ENCODE measurements around the gene PATE1.
"Not testable (repeated sequence)": the region's sequence is repeated elsewhere in the genome, so short reads cannot be mapped to it uniquely, and the experiment has no call there.

Gene PATE1, protein sequence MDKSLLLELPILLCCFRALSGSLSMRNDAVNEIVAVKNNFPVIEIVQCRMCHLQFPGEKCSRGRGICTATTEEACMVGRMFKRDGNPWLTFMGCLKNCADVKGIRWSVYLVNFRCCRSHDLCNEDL

GRCh38 chr11:125745979-125746378 lies at the start of gene PATE1:
Gene PATE1, plus strand, starts transcription at chr11:125746279. Its CDS starts 26 bp downstream, at chr11:125746305.
- no peak for DNase-seq

- DNase-seq: no peak
Observed at GRCh38 chr11:125701018-125701610, 45.0 kb upstream of the PATE1 start.

GRCh38 chr11:125701858-125702621 lies 44.0 kb upstream of the PATE1 start:
- DNase-seq: no peak

DNA sequence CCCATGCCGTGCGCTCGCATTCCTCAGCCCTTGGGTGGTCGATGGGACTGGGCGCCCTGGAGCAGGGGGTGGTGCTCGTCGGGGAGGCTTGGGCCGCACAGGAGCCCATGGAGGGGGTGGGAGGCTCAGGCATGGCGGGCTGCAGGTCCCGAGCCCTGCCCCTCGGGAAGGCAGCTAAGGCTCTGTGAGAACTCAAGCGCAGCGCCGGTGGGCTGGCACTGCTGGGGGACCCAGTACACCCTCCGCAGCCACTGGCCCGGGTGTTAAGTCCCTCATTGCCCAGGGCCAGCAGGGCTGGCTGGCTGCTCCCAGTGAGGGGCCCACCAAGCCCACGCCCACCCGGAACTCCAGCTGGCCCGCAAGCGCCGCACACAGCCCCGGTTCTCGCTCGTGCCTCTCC lies 41.4 kb upstream of the PATE1 start:
- not testable (repeated sequence) for DNase-seq

GRCh38 chr11:125720781-125721180 lies 25.3 kb upstream of the PATE1 start:
- DNase-seq: no peak

GRCh38 chr11:125724125-125724524 lies 22.0 kb upstream of the PATE1 start:
- no peak for DNase-seq

DNA sequence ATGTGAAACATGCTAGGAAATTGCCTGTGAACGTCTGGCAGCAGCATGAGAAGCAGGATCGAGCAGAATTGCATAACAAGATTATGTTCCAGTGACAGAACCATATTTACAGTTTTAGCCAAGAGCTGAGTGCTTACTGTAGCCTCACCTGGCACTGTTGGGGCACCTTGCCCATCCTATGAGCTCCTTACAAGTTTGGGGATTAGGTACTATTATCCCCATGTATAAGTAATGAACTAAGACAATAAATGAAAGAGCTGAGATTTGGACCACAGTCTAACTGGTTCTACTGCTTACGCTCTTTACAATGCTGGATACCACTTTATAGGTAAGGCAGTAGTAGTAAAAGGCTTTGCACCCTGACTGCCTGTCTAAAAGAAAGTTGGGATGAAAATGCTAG lies 17.1 kb upstream of the PATE1 start:
- no peak for DNase-seq

DNA sequence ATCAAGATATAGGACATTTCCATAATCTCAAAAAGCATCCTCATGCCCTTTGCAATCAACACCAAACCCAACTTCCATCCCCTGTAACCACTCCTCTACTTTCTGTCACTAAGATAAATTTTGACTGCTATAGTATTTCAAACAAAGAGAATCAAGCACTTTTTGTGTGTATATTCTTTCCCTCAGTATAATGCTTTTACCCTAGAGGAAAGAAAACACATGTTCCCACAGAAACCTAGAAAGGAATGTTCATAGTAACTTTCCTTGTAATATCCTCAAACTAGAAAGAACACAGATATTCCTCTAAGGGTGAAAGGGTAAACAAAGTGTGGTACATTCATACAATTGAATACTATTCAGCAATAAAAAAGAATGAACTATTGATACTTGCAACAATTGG lies 5.5 kb upstream of the PATE1 start:
- DNase-seq: no peak

GRCh38 chr11:125743681-125744080 lies 2.4 kb upstream of the PATE1 start:
- DNase-seq: no peak

DNA sequence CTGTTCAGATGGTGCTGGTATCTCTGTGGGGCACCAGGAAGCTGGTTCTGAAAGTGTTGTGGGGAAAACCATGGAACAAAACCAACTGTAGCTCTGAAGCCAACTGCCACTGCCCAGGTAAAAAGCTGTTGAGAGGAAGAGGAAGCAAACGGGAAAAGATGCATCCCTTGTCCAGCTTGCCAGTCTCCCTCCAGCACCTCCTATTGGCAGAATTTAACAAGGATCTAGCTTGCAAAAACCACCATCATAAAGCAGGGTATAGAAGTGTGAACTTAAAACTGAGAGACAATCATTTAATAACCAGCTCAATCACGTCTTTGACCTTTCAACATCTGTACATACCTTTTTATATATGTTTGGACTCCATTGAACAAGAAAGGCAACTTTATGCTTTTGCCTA lies 4.5 kb downstream of the PATE1 start:
- no peak for DNase-seq

DNA sequence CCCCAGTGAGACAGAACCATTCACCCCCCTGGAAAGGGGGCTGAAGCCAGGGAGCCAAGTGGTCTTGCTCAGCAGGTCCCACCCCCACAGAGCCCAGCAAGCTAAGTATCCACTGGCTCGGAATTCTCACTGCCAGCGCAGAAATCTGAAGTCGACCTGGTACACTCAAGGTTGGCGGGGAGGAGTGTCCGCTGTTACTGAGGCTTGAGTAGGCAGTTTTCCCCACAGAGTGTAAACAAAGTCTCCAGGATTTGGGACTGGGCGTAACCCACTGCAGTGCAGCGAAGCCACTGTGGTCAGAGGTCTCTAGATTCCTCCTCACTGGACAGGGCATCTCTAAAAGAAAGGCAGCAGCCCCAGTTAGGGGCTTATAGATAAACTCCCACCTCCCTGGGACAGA lies 10.0 kb downstream of the PATE1 start:
- no peak for DNase-seq

GRCh38 chr11:125762445-125762844 lies 16.4 kb downstream of the PATE1 start:
- no peak for DNase-seq

GRCh38 chr11:125763483-125763882 lies 17.4 kb downstream of the PATE1 start:
- DNase-seq: no peak

DNA sequence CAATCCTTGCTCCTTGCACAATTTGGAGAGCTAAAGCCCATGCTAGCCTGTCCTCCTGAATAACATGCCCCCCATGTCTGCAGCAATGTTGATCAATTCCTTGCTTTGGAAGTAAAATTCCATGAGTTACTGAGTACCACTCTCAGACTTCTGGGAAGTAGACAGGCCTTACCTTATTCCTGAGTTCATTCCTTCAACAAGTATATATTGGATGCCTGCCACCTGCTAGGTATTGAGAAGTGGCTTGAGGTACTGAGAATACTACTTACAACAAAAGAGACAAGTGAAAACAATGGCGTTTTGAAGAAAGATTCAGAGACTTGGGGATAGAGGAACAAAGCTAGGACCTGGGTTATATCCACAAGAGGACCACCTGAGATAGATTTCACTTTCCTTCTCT lies 20.2 kb downstream of the PATE1 start:
- DNase-seq: no peak

GRCh38 chr11:125768336-125769046 lies 22.4 kb downstream of the PATE1 start:
- DNase-seq: no peak

DNA sequence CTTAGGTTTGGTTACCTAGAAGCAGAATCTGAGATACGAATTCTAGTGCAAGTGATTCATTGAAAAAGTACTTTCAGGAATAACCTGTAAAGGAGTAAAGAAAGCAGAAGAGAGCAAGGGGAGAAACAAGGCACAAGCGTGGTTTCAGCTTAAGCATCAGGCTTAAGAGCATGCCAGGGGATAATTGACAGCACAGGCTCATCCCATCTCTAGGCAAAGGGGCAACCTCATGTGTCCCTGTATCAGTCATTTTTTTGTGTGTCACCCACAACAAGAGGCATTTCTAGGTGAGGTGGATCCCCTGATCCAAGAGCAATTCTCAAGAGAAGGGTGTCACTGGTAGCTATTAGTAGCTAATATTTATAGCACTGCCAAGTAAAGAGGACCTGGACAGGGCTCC lies 24.5 kb downstream of the PATE1 start:
- DNase-seq: no peak

DNA sequence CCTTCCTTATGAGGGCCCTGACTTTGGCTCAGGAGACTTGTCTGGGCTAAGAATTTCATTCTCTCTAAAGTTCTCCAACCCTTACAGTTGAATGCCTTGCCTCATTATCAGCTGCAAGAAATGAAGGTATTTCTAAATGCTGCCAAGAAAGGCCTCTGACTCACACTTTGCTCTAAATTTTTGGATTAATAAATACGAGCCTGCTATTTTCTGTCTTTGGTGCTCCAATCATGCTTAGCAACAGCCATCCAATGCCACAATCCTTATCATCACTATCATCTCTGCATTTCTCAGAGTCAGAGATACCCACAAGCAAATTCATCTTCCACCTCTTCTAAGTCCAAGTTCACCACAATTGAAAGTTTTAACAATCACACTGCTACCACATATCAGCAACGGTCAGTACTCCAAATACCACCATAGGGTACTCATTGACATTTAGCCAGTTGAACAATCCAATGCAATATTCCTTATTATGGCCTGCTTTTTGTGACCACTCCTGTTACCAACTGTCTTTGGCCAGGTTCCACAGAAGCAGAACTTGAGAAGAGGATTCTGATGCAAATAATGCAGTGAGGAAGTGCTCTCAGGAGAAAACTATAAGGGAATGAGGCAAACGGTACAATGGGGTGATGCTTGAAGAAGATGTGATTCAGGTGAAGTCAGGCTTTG lies 26.9 kb downstream of the PATE1 start:
- DNase-seq: no peak

DNA sequence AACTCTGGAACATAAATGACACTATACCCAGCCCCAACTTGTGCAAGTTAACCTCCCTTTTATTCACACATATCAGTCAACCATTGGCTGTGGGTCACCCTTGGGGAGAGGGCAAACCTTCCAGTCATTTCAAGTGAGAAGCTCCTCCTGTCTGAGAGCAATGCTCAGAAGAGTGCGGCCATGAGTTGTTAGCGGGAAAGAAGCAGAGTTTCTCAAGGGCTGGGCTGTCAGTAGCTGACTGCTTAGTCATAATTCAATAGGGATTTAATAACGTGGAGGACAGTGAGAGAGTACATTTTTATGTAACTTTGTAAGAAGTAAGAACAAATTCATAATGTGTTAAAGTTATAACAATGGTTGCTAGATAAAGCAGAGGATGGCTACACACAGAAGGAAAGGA lies 27.4 kb downstream of the PATE1 start:
- no peak for DNase-seq

GRCh38 chr11:125777309-125777708 lies 31.2 kb downstream of the PATE1 start:
- peak; percentile 25 for DNase-seq

- DNase-seq: no peak
Observed at GRCh38 chr11:125778728-125779127, 32.6 kb downstream of the PATE1 start, which contains the start of gene PATE2. Gene PATE2, minus strand, starts transcription at chr11:125778828. Its CDS starts 55 bp downstream, at chr11:125778773.

GRCh38 chr11:125784678-125785077 lies 38.6 kb downstream of the PATE1 start:
- no peak for DNase-seq

DNA sequence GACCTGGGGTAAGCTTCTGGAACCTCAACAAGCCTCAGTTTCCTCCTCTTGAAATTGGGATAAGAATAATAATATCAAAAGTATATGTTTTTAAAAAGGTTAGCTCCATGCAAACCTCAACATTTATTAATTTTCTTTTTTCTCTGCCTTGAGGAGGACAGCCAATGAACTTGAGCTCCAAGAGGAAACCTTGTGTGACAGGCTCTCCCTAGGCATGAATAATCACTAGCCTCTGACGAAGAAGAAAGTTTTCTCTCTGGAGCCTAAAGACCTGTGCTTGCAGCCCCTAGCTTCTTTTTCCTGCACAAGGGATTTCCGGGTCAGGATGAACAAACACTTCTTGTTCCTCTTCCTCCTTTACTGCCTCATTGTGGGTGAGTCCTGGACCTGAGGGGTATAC lies 41.7 kb downstream of the PATE1 start, which contains the start of gene PATE3:
TSS of gene PATE3 (plus strand) at position 301 of the 400 bp plus-strand sequence. CDS start at position 326, 25 bp downstream.
- no peak for DNase-seq

- no peak for DNase-seq
Observed at GRCh38 chr11:125790825-125791224, 44.7 kb downstream of the PATE1 start.
